GM19452 (cell line): Measurements from ENCODE around the gene USF1.
"Not testable (repeated sequence)": the region's sequence is repeated elsewhere in the genome, so short reads cannot be mapped to it uniquely, and the experiment has no call there.

ENCODE experiments used
- ATAC-seq: cut with Tn5 transposase; IDR thresholded peaks from one replicate; pipeline ENCODE4 v1.9.1; 2021; ENCODE audit not compliant: unreplicated experiment

The USF1 gene

DNA sequence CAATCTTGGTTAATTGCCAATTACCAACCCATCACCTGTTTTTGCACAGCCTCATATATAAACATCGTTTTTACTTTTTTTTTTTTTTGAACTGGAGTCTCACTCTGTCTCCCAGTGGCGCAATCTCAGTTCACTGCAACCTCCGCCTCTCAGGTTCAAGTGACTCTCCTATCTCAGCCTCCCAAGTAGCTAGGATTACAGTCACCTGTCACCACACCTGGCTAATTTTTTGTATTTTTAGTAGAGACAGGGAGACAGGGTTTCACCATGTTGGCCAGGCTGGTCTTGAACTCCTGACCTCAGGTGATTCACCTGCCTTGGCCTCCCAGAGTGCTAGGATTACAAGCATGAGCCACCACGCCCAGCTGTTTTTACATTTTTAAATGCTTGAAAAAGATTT, 53.7 kb downstream of the USF1 start:
- not testable (repeated sequence) for ATAC-seq
